ENCODE results near the gene ATP4B.

ATP4B gene

DNA sequence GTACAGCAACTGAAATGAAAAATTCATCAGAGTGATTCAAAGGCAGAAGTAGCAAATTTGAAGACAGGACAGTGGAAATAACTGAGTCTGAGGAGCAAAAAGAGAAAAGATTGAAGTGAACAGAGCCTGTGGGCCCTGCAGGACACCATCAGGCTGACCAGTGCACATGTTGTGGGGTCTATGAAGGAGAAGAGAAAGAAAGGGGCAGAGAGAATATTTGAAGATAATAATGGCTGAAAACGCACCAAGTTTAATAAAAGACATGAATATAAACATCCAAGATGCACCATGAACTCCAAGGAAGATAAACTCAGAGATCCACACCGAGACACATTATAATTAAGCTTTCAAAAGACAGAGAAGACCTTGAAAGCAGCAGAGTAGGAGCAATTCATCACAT lies 15.4 kb downstream of the ATP4B start:
- DNase-seq (ENCODE audit: low read depth), result no peak

DNA sequence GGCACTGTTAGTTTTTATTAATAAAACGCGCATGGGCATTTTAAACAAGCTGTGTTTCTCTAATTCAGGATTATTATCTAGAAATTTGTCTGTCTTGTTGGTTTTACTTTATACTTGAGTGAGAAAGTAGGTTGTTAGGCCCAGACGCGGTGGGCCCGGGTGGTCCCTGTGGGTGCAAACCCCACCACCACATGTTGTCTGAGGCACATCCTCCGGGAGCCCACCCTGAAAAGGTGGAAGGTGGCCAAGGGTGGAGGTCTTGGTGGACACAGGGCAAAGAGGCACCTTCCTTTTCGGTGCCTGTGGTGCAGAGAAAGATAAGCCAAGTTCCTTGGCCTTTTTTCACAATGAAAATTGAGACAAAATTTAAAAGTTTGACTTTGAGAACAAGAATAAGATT lies 16.6 kb downstream of the ATP4B start:
- no peak for DNase-seq (ENCODE audit: low read depth)

DNA sequence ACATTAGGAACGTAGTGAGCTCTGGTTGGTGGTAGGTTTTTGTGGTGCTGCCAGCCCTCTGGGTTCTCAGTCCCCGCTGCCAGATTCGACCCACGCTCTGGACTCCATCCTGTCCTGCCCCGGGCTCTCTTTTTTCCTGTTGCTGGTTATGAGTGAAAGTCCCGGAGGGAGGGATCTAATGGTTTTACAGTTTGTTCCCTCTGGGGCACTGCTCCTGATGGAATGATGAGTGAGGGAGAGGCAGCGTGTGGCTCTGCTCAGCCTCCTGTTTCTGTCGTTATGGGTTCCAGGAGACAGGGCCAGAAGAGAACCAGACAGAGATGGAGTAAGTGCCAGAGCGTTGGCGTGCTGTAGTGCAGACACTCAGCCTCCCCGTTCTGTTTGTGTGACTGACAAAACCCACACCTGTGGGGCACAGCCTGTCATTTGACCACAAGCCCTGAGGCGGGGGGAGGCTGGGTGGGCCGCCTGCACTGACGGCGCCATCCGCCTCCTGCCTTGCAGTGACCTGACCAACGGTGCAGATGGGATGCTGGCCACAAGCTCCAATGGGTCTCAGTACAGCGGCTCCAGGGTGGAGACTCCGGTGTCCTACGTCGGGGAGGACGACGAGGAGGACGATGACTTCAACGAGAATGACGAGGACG lies 18.3 kb downstream of the ATP4B start:
- DNase-seq (ENCODE audit: low read depth), result no peak

DNA sequence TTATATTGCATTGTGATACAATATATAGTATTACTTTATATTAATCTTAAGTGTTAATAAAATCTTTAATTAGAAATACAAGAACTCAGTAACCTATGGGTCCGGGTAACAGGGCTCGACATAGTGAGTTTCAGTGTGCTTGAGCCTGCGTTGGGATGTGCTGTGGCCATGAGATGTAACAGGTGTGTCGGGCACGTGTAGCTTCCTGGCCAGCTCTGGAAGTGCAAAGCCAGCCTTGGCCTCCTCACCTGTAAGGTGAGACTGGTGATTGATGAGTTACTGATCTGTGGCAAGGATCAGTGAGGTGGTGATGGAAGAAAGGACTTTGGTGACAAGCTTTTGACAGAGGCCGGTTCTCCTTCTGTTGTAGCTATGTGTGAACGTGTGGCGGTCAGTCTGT lies 19.2 kb downstream of the ATP4B start:
- no peak for DNase-seq (ENCODE audit: low read depth)

DNA sequence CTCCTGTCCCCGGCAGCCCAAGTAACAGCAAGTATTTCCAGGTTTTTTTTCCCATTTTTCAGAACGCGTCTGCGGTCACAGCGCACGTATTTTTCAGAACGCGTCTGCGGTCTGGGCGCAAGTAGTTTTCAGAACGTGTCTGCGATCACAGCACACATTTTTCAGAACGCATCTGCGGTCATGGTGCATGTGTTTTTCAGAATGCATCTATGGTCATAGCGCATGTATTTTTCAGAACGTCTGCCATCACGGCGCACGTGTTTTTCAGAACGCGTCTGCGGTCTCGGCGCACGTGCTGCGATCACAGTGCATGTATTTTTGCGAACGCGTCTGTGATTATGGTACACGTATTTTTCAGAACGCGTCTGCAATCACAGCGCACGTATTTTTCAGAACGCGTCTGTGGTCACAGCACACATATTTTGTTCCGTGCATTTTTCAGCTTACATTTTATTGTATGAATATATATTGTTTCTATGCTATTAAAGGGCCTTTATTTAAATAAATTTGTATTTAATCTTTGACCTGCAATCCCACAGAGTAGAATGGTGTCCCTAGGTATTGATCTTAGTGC lies 19.7 kb downstream of the ATP4B start:
- no peak for DNase-seq (ENCODE audit: low read depth)

DNA sequence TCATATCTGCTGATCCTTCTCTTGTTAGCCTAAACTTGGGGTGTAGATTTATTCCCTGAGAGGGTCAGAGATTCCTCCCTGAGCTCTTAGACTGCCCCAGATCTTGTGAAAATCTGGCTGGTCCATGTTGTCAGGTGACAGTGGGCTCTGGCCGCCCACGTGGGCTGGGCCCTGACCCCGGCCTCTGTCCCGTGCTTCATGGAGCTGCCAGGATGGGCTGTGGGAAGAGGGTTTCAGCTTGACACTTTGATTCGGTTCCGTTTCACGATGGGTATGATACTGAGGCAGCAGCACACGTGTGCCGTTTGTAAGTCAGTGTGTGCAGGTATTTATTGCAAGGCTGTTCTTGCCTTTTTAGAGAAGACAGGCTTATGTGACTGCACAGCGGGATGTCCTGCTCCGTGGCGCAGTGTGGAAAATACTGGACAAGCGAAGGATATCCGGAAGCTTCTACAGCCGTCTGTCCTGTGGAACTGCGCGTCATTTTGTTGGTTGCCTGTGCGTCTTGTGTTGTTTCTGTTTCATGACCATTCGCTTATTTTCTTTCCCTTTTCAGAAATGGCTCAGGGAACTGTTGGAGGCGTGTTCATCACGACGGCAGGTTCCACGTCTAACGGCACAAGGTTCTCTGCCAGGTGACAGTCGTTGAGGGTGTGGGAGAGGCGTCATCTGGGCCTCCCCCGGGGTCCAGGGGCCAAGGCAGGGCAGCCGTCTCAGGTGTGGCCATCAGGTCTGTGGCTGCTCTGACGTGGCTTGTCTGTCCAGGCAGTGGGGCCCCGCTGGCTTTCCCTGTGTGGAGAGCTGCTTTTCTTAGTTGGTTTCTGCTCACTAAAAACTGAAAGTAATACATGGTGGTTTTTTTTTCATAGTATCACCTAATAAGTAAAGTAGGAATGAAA lies 20.5 kb downstream of the ATP4B start:
- no peak for DNase-seq (ENCODE audit: low read depth)

DNA sequence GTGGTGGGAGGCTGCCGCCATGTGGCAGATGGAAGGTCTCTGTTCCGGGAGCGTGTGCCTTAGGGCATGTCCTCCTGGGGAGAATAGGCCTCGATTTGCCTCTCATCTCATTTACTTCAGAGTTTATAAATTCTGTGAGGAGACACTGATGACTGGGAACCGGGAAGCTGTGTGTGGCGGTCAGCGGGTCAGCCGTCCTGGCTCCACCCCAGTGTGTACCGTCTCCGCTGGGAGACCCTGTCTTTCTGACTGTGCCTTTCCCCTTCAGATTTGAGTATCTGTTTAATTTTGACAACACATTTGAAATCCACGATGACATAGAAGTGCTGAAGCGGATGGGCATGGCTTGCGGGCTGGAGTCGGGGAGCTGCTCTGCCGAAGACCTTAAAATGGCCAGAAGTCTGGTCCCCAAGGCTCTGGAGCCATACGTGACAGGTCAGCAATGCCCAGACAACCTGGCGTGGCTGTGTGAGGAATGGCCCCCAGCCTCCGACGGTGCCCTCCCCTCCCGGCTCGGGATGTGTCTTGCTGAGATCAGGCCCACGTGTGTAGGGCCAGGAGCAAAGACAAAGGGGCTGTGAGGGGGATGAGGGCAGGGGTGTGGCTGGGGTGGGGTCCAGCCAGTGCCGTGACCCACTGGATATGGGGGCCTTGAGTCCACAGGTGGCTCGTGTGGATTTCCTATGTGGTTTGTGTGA lies 21.6 kb downstream of the ATP4B start:
- DNase-seq (ENCODE audit: low read depth), result no peak

DNA sequence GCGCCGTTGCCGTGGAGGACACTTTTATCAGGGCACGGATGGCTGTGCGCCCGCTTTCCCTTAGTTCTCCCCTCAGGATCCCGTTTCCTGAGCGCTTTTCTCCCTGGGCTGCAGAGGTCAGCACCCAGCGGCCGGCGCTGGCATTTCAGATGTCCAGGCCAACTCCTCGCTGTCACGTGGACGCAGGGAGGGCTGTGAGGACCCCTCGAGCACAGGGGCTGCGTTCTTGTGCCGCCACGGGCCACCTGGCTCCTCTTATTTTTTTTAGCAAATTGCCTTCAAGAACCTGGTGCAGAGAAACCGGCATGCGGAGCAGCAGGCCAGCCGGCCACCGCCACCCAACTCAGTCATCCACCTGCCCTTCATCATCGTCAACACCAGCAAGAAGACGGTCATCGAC lies 22.3 kb downstream of the ATP4B start:
- DNase-seq (ENCODE audit: low read depth), result no peak

DNA sequence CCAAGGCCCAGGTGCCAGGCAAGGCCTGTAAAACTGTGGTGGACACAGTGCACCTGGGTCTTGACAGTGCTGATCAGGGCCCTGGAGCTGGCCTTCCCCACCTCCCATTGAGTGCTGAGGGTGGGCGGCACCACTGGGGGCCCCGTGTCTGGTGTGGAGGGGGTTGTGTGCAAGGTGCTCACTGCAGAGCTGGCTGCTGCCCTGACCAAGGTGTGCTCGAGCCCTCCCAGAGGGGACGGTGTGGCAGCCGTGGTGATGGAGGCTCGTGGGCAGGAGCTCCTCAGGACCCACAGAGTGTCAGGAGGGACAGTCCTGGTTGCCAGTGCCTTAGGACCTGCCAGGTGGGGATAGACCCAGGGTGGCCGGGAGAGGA lies 23.0 kb downstream of the ATP4B start:
- DNase-seq (ENCODE audit: low read depth), result no peak

DNA sequence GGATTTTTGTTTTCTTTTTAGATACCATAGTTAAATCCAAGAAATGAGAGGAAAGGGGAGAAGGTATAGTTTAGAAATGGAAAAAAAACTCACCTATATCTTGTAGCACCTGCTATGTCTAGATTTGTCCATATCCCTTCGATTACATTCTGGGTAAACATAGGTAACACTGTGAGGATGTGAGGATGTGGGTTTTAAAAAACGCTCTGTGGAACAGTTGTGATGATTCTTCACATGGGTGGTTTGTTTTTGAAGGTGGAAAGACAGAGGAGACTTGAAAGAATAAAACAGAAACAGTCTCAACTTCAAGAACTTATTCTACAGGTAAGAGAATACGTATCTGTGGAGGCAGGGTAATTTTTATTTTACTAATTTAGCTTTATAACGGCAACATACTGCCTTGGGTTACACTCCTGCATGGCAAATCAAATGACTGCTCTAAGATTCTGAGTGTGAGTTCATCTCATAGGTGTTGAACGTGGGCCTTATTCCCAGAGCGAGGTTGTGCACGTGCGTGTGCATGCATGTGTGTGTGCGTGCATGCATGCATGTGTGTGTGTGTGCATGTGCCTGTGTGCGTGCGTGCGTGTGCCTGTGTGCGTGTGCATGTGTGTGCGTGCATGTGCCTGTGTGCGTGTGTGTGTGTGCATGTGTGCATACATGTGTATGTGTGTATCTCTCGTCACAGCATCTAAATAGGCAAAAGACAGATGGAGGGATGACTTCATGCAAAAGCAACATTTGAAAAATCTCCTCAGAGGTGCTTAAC lies 23.5 kb downstream of the ATP4B start:
- DNase-seq (ENCODE audit: low read depth), result no peak

DNA sequence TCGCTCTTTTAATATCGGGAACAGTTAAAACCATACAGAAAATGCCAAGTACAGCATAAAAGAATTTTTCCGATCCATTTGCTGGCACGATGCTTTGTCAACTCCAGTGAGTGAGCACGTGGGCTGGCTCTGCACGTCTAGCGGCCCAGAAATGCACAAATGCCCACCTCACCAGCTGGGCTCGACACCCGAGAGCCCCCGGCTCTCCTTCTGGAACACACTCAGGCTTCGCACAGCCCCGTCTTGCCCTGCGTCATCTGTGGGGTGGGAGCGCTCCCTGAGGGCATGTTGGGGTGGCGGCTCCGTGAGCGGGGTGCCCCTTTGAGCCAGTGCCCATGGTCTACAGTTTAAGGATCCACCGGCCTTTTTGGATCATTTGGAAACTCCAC lies 24.5 kb downstream of the ATP4B start:
- DNase-seq (ENCODE audit: low read depth), result no peak

DNA sequence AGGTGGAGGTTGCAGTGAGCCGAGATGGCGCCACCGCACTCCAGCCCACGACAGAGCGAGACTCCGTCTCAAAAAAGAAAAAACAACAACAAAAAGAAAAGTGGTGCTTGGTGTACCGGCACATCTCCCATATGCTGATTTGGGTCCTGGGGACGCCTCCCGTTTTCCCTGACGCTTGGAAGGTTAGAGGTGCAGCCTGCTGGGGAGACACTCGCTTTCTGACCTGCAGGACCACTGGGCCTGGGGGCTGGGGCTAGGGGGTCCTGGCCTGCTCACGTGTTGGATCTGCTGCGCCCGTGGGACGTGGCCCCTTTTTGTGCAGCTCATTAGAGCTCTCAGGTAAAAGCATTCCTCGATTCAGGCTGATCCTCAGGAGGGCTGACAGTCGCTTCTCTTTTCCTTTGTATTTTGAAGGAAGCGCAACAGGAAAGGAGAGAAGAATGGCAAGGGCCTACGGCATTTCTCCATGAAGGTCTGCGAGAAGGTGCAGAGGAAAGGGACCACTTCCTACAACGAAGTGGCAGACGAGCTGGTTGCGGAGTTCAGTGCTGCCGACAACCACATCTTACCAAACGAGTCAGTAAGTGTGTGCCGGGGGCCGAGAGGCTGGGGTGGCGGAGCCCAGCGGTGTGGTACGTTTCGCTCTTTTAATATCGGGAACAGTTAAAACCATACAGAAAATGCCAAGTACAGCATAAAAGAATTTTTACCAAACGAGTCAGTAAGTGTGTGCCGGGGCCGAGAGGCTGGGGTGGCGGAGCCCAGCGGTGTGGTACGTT lies 25.1 kb downstream of the ATP4B start:
- no peak for DNase-seq (ENCODE audit: low read depth)

DNA sequence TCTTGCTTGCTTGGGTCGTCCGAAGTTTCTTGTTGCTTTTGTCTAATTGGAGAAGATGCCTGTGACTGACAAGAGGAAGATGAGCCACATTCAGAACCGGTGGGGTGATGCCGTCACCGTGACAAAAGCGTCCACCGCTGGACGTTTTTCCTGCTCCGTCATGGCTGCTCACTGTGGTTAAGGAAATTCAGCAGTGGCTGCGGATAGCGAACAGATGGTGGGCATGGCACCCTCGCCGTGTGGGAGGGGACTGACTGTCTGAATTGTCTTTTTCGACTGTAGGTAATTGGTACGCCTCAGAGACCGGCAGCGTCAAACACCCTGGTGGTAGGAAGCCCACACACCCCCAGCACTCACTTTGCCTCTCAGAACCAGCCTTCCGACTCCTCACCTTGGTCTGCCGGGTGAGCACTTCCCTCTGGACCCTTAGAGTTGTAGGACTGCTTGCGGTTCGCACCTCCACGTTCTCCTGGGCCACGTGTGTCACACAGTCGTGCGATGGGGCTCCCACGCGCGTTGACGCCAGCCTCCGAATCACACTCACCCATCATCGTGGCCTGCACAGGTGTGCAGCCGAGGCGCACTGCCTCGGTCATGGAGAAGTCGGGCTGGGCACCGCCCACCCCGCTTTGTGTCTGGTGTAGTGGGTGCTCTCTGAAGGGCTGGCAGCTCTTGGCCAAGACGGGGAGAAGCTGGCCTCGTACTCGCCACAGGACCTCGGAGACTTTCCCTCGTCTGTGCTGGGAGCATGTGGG lies 26.5 kb downstream of the ATP4B start:
- DNase-seq (ENCODE audit: low read depth), result no peak

DNA sequence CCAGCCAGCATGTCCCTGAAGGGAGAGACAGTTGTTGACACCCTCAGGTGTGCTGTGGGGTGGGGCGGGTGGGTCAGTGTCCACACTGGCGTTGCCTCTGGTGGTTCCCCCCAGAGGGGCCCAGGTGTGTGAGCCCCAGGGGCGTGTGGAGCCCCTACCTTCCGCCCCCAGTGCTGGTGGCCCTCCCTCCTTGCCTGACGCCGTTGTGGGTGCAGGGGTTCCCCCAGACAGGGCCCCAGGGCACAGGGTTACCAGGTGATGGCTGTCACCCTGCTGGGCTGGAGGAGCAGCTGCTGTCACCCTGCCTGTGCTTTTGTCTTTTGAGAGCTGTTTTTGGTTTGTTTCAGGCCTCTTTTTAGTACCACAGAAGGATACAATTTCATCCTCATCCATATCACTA lies 27.2 kb downstream of the ATP4B start:
- no peak for DNase-seq (ENCODE audit: low read depth)

DNA sequence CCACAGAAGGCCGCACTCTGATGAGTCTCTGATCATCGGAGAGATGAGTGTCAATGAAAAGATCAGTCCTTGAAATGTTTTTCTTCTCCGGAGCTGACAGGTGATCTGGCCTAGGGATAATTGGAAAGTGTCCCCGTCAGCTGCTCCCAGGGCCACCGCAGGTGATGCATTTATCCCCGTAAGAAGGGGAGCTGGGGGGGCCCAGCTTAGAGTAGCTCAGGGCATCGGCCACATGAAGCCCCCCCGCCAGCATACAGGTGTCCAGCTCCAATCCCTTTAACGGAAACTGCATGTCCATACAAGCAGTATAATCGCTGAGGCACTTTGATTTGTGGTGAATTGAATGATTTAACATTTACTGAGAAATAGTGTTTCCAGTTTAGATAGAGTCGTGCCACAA lies 27.7 kb downstream of the ATP4B start:
- DNase-seq (ENCODE audit: low read depth), result no peak

DNA sequence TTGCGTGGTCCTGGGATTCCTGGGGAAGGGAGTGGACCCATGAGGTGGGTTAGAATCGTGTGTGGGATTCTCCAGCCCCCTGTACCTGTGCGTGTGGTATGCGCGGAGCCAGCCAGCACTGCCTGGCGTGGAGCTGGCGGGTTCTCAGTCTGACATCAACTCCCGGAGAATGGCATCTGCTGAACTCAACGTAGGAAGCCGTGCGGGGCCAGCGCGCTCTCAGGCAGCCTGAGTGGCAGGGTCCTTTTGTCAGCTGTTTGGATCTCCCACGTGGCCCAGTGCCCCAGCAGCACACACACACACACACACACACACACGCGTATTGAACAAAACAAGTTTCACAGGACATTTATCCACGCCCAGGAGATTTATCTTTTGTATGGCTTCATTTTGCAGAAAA lies 28.1 kb downstream of the ATP4B start:
- DNase-seq (ENCODE audit: low read depth), result no peak

DNA sequence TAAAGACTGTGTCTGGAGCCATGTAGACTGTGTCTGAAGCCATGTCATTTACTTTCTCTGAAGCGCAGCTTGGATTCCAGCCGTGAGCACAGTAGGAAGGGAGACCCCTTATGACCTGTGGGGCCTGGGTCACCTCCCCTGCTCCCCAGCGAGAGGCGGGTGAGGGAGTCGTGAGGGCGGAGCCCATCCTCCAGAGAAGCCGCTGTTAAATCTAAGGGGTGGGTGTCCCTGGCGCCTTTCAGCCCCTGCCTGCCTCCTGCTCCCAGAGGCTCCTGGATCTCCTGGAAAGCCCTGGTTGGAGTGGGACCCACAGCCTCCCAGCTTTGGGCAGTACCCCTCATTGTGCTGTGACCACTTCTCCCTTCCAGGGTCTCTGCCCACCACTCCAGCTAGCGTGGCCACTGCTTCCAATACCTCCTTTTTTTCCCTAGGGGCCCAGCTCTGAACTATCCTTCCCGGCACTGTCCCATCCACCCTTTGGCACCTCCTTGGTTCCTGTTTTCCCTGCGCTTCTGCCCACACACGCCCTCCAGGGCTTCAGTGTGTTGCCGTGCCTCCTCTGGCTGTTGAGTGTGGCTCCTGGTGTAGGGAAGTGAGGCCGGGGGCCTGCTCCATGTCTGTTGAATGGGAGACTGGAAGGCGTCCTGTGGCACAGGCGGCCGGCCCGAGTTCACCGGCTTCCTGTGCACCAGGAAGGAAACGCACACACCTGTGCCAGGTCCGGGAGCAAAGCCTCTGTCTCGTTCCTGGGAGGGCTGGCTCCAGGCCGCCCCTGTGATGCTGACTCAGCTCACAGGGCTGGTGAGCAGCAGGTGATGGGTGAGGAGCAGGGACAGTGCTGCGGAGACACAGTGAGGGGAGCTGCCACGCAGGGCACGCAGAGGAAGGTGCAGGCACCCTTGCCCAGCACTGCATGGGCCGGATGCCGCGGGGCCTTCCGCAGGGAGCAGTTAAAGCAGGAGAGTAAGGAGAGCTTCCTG lies 29.4 kb downstream of the ATP4B start:
- DNase-seq (ENCODE audit: low read depth), result no peak

DNA sequence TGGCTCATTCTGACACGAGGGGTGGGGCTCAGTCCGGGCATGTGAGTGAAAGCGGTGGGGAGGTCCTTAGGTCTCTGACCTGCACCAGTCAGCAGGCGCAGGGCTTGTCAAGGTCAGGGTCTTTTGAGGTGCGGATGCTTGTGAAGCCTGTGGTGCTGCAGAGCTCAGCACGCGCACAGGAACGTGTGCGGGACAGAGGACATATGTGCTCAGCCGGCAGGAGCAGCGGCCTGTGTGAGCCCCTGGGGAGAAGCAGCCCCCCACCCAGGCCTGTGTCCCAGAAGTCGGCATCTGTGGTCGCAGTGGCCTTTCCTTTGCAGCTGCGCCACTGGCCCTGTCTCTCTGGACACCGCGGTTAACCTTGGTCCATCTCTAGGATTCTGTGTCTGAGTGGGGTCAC lies 30.9 kb downstream of the ATP4B start:
- DNase-seq (ENCODE audit: low read depth), result no peak

DNA sequence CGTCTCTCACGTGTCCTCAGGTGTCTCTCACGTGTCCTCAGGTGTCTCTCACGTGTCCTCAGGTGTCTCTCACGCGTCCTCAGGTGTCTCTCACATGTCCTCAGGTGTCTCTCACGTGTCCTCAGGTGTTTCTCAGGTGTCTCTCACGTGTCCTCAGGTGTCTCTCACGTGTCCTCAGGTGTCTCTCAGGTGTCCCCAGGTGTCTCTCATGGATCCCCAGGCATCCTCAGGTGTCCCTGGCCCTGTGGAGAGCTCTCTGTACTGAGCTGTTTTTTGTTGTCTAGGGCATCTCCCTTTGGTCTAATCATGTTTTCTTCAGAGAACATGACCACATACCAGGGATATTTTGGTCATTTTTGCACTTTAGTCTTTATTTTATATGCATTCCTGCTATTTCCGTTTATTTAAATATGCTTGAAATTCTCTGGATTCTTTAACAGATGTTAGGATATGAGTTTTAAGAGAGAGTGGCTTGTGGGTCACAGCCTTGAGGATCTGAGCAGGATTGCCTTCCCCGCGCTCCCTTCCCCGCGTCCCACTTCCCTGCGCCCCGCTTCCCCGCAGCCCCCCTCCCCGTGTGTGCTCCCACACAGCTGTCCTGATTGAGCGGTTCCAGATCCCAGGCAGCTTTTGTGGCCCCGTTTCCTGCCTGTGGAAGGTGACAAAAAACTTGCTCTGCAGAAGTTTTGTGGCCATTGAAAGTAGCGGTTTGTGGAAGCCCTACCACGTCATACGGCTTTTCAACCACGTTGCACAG lies 31.9 kb downstream of the ATP4B start:
- no peak for DNase-seq (ENCODE audit: low read depth)

All from activated T-helper 9 cell treated with anti-CD3 and anti-CD28 coated beads, Interleukin-2, amount 50 U/mL, for 16 hours (primary cell).